GM12891 (cell line): ENCODE measurements around the gene BABAM2.

Source experiments
- POLR2A ChIP-seq: IDR thresholded peaks from 2 replicates; pipeline ENCODE4 v1.6.1; 2011; ENCODE audit warnings: low read depth, low read length, control low read depth
- TAF1 ChIP-seq: IDR thresholded peaks from 2 replicates; pipeline ENCODE4 v1.6.1; 2011; ENCODE audit warnings: low read depth, low read length, control low read depth

DNA sequence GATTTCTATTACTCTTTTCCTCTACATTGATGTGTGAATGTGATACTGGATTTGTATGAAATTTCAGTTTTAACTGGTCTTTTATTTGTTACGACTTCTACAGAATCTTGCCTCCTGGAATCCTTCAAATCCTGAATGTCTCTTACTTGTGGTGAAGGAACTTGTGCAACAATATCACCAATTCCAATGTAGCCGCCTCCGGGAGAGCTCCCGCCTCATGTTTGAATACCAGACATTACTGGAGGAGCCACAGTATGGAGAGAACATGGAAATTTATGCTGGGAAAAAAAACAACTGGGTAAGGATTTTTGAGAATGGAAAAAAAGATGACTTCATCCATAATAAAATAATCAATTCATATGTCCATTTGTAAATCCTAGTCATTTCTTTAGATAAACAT lies 134.6 kb downstream of the BABAM2 start:
- TF ChIP-seq POLR2A (no peak), TAF1 (no peak)
